ENCODE results near the gene RIPOR3. TPM values are rescaled to one million over a fixed set of nuclear protein-coding genes. Genes with fewer than 3 reads are reported as not detected.

The RIPOR3 gene
- total and polyA plus RNA-seq, 12 donors = 1.6 to 50.2 (median 3.3) TPM

GRCh38 chr20:50595988-50596693 is 95.2 kb downstream of the RIPOR3 start:
- peaks cover 0 to 39% (median 23%) of the 10 kb centered on the region in 9 donors for H3K4me1 ChIP-seq
- H3K36me3 ChIP-seq = peaks cover 0 to 10% (median 0%) of the 10 kb centered on the region in 9 donors
- H3K27ac ChIP-seq = no peak overlapping the region
- WGBS, 2 donors = 38 to 39% methylated on average over 15 of the region's 15 CpGs
- H3K27me3 ChIP-seq = peaks cover 0 to 24% (median 0%) of the 10 kb centered on the region in 7 donors
- intact Hi-C loops (cut with DNase I) = loop anchor here in 3 of 10 donors (10.0 kb wide), 2 partner anchors 139 to 149 kb away; partner anchors contain the start of gene PARD6B (in 1 of the 3)
- DNase-seq = no peak
- H3K9me3 ChIP-seq = no peaks in the 10 kb centered on the region
- TF ChIP-seq, protein P1, sequence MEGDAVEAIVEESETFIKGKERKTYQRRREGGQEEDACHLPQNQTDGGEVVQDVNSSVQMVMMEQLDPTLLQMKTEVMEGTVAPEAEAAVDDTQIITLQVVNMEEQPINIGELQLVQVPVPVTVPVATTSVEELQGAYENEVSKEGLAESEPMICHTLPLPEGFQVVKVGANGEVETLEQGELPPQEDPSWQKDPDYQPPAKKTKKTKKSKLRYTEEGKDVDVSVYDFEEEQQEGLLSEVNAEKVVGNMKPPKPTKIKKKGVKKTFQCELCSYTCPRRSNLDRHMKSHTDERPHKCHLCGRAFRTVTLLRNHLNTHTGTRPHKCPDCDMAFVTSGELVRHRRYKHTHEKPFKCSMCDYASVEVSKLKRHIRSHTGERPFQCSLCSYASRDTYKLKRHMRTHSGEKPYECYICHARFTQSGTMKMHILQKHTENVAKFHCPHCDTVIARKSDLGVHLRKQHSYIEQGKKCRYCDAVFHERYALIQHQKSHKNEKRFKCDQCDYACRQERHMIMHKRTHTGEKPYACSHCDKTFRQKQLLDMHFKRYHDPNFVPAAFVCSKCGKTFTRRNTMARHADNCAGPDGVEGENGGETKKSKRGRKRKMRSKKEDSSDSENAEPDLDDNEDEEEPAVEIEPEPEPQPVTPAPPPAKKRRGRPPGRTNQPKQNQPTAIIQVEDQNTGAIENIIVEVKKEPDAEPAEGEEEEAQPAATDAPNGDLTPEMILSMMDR (IDR thresholded peaks at IDR 0.05) = no peak
- no peak for ATAC-seq
- H3K4me3 ChIP-seq = no peak overlapping the region

DNA sequence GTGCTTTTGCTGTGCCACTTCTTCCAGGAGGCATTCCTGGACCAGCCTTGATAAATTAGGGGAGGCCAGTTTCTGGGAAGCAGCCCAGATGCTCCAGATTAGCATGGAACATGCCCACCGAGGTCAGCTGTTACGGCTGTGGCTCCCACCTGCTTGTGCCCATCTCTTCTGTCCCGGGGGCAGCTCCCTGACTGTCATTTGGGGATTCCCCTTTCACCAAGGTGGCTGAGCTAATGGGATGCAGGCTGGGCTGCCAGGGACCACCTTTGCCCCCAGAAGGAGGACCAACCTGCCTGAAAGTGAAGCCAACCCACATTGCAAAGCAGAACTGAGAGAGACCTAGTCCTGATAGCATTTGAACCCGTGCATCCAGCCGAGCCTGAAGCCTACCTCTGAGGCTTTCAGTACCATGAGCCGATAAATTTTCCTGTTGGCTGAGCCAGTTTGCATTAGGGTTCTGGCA is 95.9 kb downstream of the RIPOR3 start:
- DNase-seq = no peak
- TF ChIP-seq, protein P1 (IDR thresholded peaks at IDR 0.05) = no peak
- Histone ChIP-seq H3K36me3 (peaks cover 0 to 14% (median 0%) of the 10 kb centered on the region in 9 donors), H3K4me1 (peaks cover 0 to 39% (median 23%) of the 10 kb centered on the region in 9 donors), H3K27me3 (peaks cover 0 to 24% (median 0%) of the 10 kb centered on the region in 7 donors), H3K4me3 (no peak overlapping the region), H3K27ac (no peak overlapping the region), H3K9me3 (no peaks in the 10 kb centered on the region)
- intact Hi-C loops (cut with DNase I) = loop anchor here in 3 of 10 donors (10.0 kb wide), 2 partner anchors 139 to 149 kb away; partner anchors contain the start of gene PARD6B (in 1 of the 3)
- no peak for ATAC-seq
- whole genome bisulfite sequencing, 2 donors = 70 to 75% methylated on average over 6 of the region's 6 CpGs

GRCh38 chr20:50594591-50595432 is 96.5 kb downstream of the RIPOR3 start:
- Histone ChIP-seq H3K9me3 (no peaks in the 10 kb centered on the region), H3K4me1 (peaks cover 0 to 39% (median 23%) of the 10 kb centered on the region in 9 donors), H3K27ac (no peak overlapping the region), H3K27me3 (peaks cover 0 to 24% (median 0%) of the 10 kb centered on the region in 7 donors), H3K36me3 (peaks cover 0 to 21% (median 0%) of the 10 kb centered on the region in 9 donors), H3K4me3 (no peak overlapping the region)
- intact Hi-C loops (cut with DNase I) = loop anchor here in 3 of 10 donors (10.0 kb wide), 2 partner anchors 140 to 150 kb away; partner anchors contain the start of gene PARD6B (in 1 of the 3)
- WGBS, 2 donors = 45 to 50% methylated on average over 19 of the region's 19 CpGs
- no peak for DNase-seq
- TF ChIP-seq, protein P1 (IDR thresholded peaks at IDR 0.05) = no peak
- peak in 1 of 8 donors; percentile 2 for ATAC-seq

GRCh38 chr20:50594231-50594590 is 97.1 kb downstream of the RIPOR3 start:
- WGBS, 2 donors = 66 to 70% methylated on average over 11 of the region's 11 CpGs
- DNase-seq (no peak), ATAC-seq (peak in 1 of 8 donors; percentile 6)
- TF ChIP-seq, protein P1 (IDR thresholded peaks at IDR 0.05) = no peak
- peaks cover 0 to 24% (median 0%) of the 10 kb centered on the region in 7 donors for H3K27me3 ChIP-seq
- peaks cover 0 to 39% (median 23%) of the 10 kb centered on the region in 9 donors for H3K4me1 ChIP-seq
- H3K36me3 ChIP-seq = peaks cover 0 to 27% (median 0%) of the 10 kb centered on the region in 9 donors
- no peak overlapping the region for H3K4me3 ChIP-seq
- no peak overlapping the region for H3K27ac ChIP-seq
- no peaks in the 10 kb centered on the region for H3K9me3 ChIP-seq
- intact Hi-C loops (cut with DNase I) = loop anchor here in 3 of 10 donors (10.0 kb wide), 2 partner anchors 141 to 151 kb away; partner anchors contain the start of gene PARD6B (in 1 of the 3)
